Caco-2 (cell line): ENCODE measurements around the gene PTPRN. TPM values are rescaled to one million over a fixed set of nuclear protein-coding genes. Genes with fewer than 3 reads are reported as not detected.
"Not testable (repeated sequence)": the region's sequence is repeated elsewhere in the genome, so short reads cannot be mapped to it uniquely, and the experiment has no call there.

Experiments used
- BruUV-seq: library from RNA; stranded (reverse); fragments of 400-500 nt; replicated peaks from 2 replicates; lab custom pipeline; 2021; lab: Mats Ljungman, UMichigan
- CTCF ChIA-PET: fragments of 300-600 bp; sonication (Branson Sonifier 250); formaldehyde crosslinking; loops from one replicate; lab custom pipeline; 2022; ENCODE audit warnings: antibody characterized with exemption; lab: Charles Lee
- POLR2A ChIA-PET: fragments of 300-600 bp; sonication (Branson Sonifier 250); formaldehyde crosslinking; loops from one replicate; lab custom pipeline; 2022; ENCODE audit warnings: antibody characterized with exemption; lab: Charles Lee
- DNase-seq, 2 experiments: peaks; one replicate each; pipeline versions ENCODE4 v3.0.0 to v3.0.0-alpha.2; 2020 to 2022
- H3K27me3 ChIP-seq: replicated peaks from 2 replicates; pipeline ENCODE4 v1.6.0; 2011; ENCODE audit warnings: low read length; ENCODE audit not compliant: control insufficient read depth, insufficient read depth
- H3K36me3 ChIP-seq: 2 replicates; pipeline ENCODE4 v1.5.1; 2011; ENCODE audit warnings: low read length; ENCODE audit not compliant: control insufficient read depth, insufficient read depth
- H3K4me1 ChIP-seq: fragments of 250-450 bp; sonication (Bioruptor Pico); 2 replicates; pipeline ENCODE4 v1.5.1; 2020; ENCODE audit warnings: mild to moderate bottlenecking
- H3K4me3 ChIP-seq: 2 replicates; pipeline ENCODE4 v1.5.1; 2011; ENCODE audit warnings: low read depth, mild to moderate bottlenecking, control low read depth, low read length
- H3K9me3 ChIP-seq: fragments of 250-450 bp; sonication (Bioruptor Pico); 2 replicates; pipeline ENCODE4 v1.5.1; 2020; ENCODE audit warnings: mild to moderate bottlenecking, moderate library complexity
- H3K27ac Mint-ChIP-seq: one replicate; pipeline ENCODE4 v1.8.0; 2022; ENCODE audit warnings: mixed read lengths; ENCODE audit not compliant: unreplicated experiment
- H3K27me3 Mint-ChIP-seq: one replicate; pipeline ENCODE4 v1.8.0; 2022; ENCODE audit warnings: mixed read lengths; ENCODE audit not compliant: insufficient read depth, unreplicated experiment
- H3K36me3 Mint-ChIP-seq: one replicate; pipeline ENCODE4 v1.8.0; 2022; ENCODE audit warnings: mild to moderate bottlenecking, mixed read lengths; ENCODE audit not compliant: insufficient read depth, unreplicated experiment
- H3K4me1 Mint-ChIP-seq: one replicate; pipeline ENCODE4 v1.8.0; 2022; ENCODE audit warnings: low read depth, mixed read lengths; ENCODE audit not compliant: unreplicated experiment
- H3K4me3 Mint-ChIP-seq: one replicate; pipeline ENCODE4 v1.8.0; 2022; ENCODE audit warnings: mild to moderate bottlenecking, moderate library complexity, mixed read lengths; ENCODE audit not compliant: unreplicated experiment
- H3K9me3 Mint-ChIP-seq: one replicate; pipeline ENCODE4 v1.8.0; 2022; ENCODE audit warnings: mixed read lengths; ENCODE audit not compliant: unreplicated experiment
- intact Hi-C: fragments of 100-400 bp; cut with micrococcal nuclease; formaldehyde crosslinking; loops from one replicate; pipeline ENCODE4 v1.10.0; 2022; ENCODE audit not compliant: unreplicated experiment
- total RNA-seq: library from RNA; stranded (reverse); gene quantifications from 2 replicates; pipeline ENCODE4 v1.2.3, GENCODE V29; 2022
- TF ChIP-seq, protein P1 (sequence below), 2 experiments: fragments of 200-600 bp in 1 of 2; IDR thresholded peaks; 1 replicate in 1 of 2; 2 replicates in 1 of 2; pipeline versions ENCODE4 v1.5.1 to v1.8.0; 2011 to 2022; ENCODE audit warnings: antibody characterized with exemption in 1 of 2, control low read depth in 1 of 2, inconsistent platforms in 1 of 2, low read depth in 1 of 2, low read length in 1 of 2, mild to moderate bottlenecking in 1 of 2, moderate library complexity in 1 of 2; ENCODE audit not compliant: insufficient read depth in 1 of 2, severe bottlenecking in 1 of 2, unreplicated experiment in 1 of 2

Gene PTPRN
- total RNA-seq, 1 experiment from 2014 or later = not detected

DNA sequence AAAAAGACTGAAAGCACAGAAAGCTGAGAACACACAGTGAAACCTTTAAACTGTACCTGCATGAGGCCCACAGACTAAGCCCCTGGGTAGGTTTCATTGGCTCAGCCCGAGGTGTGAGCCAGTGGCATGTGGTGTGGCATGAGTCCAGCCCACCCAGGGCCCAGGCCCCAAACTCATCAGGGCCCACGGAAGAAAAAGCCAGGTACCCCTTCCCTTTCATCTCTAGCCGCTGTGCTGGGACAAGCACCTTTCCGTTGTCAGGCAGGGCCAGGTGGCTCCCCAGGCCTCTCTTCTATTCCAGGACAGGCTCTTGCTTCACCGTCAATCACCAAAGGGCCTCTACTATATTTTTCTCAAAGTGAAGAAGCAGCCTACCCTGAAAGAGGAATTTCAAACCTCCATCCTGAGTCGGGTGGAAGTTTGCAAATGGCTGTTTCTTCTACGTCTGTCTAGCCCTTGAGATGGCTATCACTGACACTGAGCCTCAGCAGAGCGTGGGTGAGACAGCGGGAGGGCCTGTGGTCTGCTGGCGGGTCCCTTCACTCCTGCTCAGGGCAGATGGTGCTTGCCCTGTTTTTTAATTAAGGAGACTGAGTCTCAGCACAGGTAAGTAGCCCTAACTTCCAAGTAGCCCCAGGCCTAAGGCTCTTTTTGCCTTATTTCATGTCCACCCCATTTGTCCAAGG is 21.5 kb downstream of the PTPRN start:
- TF ChIP-seq, protein P1, sequence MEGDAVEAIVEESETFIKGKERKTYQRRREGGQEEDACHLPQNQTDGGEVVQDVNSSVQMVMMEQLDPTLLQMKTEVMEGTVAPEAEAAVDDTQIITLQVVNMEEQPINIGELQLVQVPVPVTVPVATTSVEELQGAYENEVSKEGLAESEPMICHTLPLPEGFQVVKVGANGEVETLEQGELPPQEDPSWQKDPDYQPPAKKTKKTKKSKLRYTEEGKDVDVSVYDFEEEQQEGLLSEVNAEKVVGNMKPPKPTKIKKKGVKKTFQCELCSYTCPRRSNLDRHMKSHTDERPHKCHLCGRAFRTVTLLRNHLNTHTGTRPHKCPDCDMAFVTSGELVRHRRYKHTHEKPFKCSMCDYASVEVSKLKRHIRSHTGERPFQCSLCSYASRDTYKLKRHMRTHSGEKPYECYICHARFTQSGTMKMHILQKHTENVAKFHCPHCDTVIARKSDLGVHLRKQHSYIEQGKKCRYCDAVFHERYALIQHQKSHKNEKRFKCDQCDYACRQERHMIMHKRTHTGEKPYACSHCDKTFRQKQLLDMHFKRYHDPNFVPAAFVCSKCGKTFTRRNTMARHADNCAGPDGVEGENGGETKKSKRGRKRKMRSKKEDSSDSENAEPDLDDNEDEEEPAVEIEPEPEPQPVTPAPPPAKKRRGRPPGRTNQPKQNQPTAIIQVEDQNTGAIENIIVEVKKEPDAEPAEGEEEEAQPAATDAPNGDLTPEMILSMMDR (IDR thresholded peaks at IDR 0.05; ENCODE audit: insufficient read depth in 1 of 2, low read depth in 1 of 2, low read length in 1 of 2, severe bottlenecking in 1 of 2, unreplicated experiment in 1 of 2) = no peak
- no TSS peak for BruUV-seq
- Histone ChIP-seq H3K4me3 (no peak overlapping the region), H3K9me3 (no peaks in the 10 kb centered on the region), H3K4me1 (no peaks in the 10 kb centered on the region), H3K36me3 (no peaks in the 10 kb centered on the region; the same call in 1 of the 2 replicates), H3K27me3 (no peaks in the 10 kb centered on the region)
- Mint-ChIP-seq H3K27me3 (no peaks in the 10 kb centered on the region), H3K9me3 (no peaks in the 10 kb centered on the region), H3K4me1 (no peaks in the 10 kb centered on the region), H3K36me3 (peaks cover 18% of the 10 kb centered on the region), H3K4me3 (no peak overlapping the region), H3K27ac (no peak overlapping the region)
- intact Hi-C loops = no loop called here
- POLR2A ChIA-PET = interaction anchor here (0.6 kb wide), 1 partner anchor 180 kb away, joined by 4 read pairs; no protein-coding TSS in a partner anchor
- CTCF ChIA-PET = interaction anchor here (1.0 kb wide), 1 partner anchor 13 kb away, joined by 3 read pairs; no protein-coding TSS in a partner anchor
- no peak for DNase-seq

DNA sequence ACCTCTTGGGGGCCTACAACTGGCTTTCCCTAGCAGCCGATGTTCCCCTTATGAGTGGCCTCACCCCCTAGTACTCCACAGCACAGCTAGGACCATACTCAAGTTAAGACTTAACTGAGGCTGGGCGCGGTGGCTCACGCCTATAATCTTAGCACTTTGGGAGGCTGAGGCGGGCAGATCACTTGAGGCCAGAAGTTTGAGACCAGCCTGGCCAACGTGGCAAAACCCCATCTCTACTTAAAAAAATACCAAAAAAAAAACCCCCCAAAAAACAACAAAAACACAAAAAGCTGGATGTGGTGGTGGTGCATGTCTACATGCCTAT is 22.1 kb downstream of the PTPRN start:
- peaks cover 19% of the 10 kb centered on the region for H3K36me3 Mint-ChIP-seq
- H3K27me3 ChIP-seq, DNase-seq, intact Hi-C loops, H3K27ac Mint-ChIP-seq, H3K36me3 ChIP-seq, H3K4me1 ChIP-seq, H3K4me3 ChIP-seq, BruUV-seq, H3K4me3 Mint-ChIP-seq, H3K9me3 Mint-ChIP-seq, H3K4me1 Mint-ChIP-seq, H3K9me3 ChIP-seq, H3K27me3 Mint-ChIP-seq: not testable (repeated sequence)
- ChIA-PET POLR2A (interaction anchor here (0.6 kb wide), 1 partner anchor 179 kb away, joined by 4 read pairs; no protein-coding TSS in a partner anchor), CTCF (interaction anchor here (2.9 kb wide), 1 partner anchor 8 kb away, joined by 20 read pairs; no protein-coding TSS in a partner anchor)

DNA sequence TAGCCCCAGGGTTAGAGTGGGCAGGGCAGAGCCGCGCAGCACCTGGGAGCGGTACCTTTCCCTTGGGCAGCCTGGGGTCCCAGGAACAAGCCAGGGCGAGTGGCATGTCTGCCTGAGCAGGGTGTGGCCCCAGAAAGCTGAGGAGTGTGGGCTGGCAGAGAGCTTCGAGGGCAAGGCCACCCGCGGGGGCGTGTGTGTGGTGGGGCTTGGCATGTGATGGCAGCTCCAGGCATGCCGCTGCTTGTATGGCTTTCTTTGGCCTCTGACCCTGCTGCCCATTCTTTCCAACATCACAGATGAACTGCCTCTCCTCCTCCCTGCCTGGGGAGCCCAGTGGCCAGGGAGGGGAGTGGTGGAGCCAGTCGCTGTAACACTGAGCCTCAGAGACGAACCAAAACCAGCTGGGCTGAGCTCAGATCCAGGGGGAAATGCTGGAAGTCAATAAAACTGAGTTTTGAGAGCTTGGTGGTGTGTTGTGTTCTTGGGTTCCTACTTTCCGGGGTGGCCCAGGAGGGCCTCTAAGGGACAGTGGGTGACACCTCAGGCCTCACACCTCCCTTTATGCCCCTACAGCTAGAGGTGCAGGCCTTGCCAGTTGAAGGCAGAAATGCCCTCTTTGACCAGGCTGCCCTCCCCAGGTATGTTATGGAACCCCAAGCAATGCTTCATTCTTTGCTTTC is 22.6 kb downstream of the PTPRN start:
- TSS peak; percentile 50 for BruUV-seq
- peaks cover 3% of the 10 kb centered on the region for H3K36me3 ChIP-seq
- Mint-ChIP-seq H3K36me3 (peaks cover 19% of the 10 kb centered on the region), H3K9me3 (no peaks in the 10 kb centered on the region), H3K4me1 (no peaks in the 10 kb centered on the region), H3K27ac (no peak overlapping the region), H3K27me3 (no peaks in the 10 kb centered on the region), H3K4me3 (no peak overlapping the region)
- H3K27me3 ChIP-seq = no peaks in the 10 kb centered on the region
- H3K9me3 ChIP-seq = no peaks in the 10 kb centered on the region
- no peaks in the 10 kb centered on the region for H3K4me1 ChIP-seq
- DNase-seq = no peak
- intact Hi-C loops = no loop called here
- TF ChIP-seq, protein P1 (IDR thresholded peaks at IDR 0.05; ENCODE audit: insufficient read depth in 1 of 2, low read depth in 1 of 2, low read length in 1 of 2, severe bottlenecking in 1 of 2, unreplicated experiment in 1 of 2) = no peak
- ChIA-PET CTCF (interaction anchor here (1.2 to 2.9 kb wide), 2 partner anchors 8 to 9 kb away, joined by 4 to 20 read pairs; no protein-coding TSS in a partner anchor), POLR2A (interaction anchor here (0.5 kb wide), 1 partner anchor 97 kb away, joined by 3 read pairs; no protein-coding TSS in a partner anchor)
- no peak overlapping the region for H3K4me3 ChIP-seq
